LHCN-M2 (cell line): Measurements from ENCODE around the gene DNAI2. TPM values are rescaled to one million over a fixed set of nuclear protein-coding genes. Genes with fewer than 3 reads are reported as not detected.
A peak's percentile ranks its signal among the peaks of the same experiment; 100 is the strongest.

Experiments used
- DNase-seq: peaks from one replicate; pipeline ENCODE4 v3.0.0-alpha.2; 2012; ENCODE audit warnings: low read depth
- total RNA-seq: library from RNA; depleted of rRNA; stranded (reverse); fragments of >200 nt; gene quantifications from 2 replicates; pipeline ENCODE4 v1.2.3, GENCODE V29; 2014

DNAI2 gene
- total RNA-seq, 1 experiment from 2014 or later = not detected

- DNase-seq = no peak
Observed at GRCh38 chr17:74305865-74306654, 32.0 kb downstream of the DNAI2 start.

GRCh38 chr17:74307984-74308773, 34.1 kb downstream of the DNAI2 start:
- no peak for DNase-seq

- DNase-seq = no peak
Observed at GRCh38 chr17:74309902-74310301, 35.9 kb downstream of the DNAI2 start.

GRCh38 chr17:74314877-74315276, 40.8 kb downstream of the DNAI2 start:
- DNase-seq = no peak

- no peak for DNase-seq
Observed at GRCh38 chr17:74316220-74316619, 42.2 kb downstream of the DNAI2 start.

- no peak for DNase-seq
Observed at GRCh38 chr17:74317071-74317470, 43.0 kb downstream of the DNAI2 start.

GRCh38 chr17:74318391-74318790, 44.4 kb downstream of the DNAI2 start:
- DNase-seq = no peak

GRCh38 chr17:74324521-74324920, 50.5 kb downstream of the DNAI2 start:
- DNase-seq = no peak

GRCh38 chr17:74325376-74325742, 51.3 kb downstream of the DNAI2 start:
- no peak for DNase-seq

GRCh38 chr17:74325743-74326379, 51.8 kb downstream of the DNAI2 start, which contains the start of gene KIF19:
Gene KIF19, plus strand, starts transcription at chr17:74326226. Its CDS starts 124 bp downstream, at chr17:74326350.
- DNase-seq = no peak

- no peak for DNase-seq
Observed at GRCh38 chr17:74326506-74326905, 52.5 kb downstream of the DNAI2 start.

- DNase-seq = no peak
Observed at GRCh38 chr17:74328487-74328886, 54.5 kb downstream of the DNAI2 start.

GRCh38 chr17:74329378-74329777, 55.3 kb downstream of the DNAI2 start:
- no peak for DNase-seq

- no peak for DNase-seq
Observed at GRCh38 chr17:74330446-74330845, 56.4 kb downstream of the DNAI2 start.

- no peak for DNase-seq
Observed at GRCh38 chr17:74332017-74332650, 58.1 kb downstream of the DNAI2 start.

GRCh38 chr17:74332763-74333283, 58.8 kb downstream of the DNAI2 start:
- no peak for DNase-seq

GRCh38 chr17:74334393-74335039, 60.5 kb downstream of the DNAI2 start:
- DNase-seq = peak; percentile 2

- DNase-seq = no peak
Observed at GRCh38 chr17:74335529-74336062, 61.6 kb downstream of the DNAI2 start.

- no peak for DNase-seq
Observed at GRCh38 chr17:74336307-74336706, 62.3 kb downstream of the DNAI2 start.

- DNase-seq = no peak
Observed at GRCh38 chr17:74337834-74338500, 63.9 kb downstream of the DNAI2 start.
